Anterior cingulate cortex (tissue), 58 donors: ENCODE measurements around the gene HS3ST5.
A peak's percentile ranks its signal among the peaks of the same experiment; 100 is the strongest.
"Not testable (repeated sequence)": the region's sequence is repeated elsewhere in the genome, so short reads cannot be mapped to it uniquely, and the experiment has no call there.

ENCODE experiments used
- DNase-seq, 58 donors: peaks; one replicate each; lab custom pipeline; 2025; lab: John Stamatoyannopoulos, UW

Gene HS3ST5

DNA sequence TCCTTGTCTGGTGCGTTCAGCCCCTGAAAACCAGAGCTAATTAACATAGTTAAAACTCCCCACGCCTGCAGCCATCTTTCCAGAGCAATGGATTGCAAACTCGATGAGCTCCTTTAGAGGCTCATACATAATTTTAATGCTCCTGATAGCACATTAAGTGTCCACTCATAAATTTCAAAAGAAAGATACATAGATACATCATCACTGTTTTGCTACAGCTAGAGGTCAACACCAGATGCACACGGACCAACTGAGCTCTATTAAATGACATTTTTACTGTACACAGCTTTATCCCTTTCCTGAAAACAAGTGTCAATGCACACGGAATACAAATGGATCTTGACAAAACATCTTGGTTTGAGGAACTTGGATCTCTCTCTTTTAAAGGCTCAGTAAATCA lies 280.6 kb downstream of the HS3ST5 start:
- DNase-seq = no peak

DNA sequence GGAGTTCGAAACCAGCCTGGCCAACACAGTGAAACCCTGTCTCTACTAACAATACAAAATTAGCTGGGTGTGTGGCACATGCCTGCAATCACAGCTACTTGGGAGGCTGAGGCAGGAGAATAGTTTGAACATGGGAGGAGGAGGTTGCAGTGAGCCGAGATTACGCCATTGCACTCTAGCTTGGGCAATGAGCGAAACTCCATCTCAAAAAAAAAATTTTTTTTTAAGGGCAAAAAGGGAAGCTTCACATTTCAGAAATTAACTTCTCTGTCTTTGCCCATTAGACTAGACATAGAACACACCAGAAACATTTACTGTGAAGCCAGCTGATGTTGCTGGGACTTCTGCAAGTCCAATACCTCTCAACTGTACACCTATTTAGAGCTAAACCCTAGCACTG lies 281.1 kb downstream of the HS3ST5 start:
- no peak for DNase-seq

DNA sequence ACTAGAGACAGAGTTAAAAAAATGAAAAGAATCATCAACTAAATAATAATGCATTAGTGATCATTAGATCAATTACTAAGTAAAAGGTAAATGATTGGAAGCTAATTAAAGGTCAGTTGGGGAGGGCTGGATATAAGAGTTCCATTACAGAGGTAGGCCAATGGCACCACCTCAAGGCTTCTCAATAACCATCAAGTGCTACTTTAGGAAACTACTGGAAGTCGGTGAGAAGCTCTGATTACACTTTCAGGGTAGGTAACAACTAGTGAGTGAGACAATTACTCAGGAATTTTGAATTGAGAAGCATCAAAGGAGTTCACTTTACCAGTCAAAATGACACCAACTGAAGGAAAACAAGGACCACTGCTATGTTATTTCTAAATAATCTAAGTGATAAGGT lies 281.7 kb downstream of the HS3ST5 start:
- DNase-seq = no peak

DNA sequence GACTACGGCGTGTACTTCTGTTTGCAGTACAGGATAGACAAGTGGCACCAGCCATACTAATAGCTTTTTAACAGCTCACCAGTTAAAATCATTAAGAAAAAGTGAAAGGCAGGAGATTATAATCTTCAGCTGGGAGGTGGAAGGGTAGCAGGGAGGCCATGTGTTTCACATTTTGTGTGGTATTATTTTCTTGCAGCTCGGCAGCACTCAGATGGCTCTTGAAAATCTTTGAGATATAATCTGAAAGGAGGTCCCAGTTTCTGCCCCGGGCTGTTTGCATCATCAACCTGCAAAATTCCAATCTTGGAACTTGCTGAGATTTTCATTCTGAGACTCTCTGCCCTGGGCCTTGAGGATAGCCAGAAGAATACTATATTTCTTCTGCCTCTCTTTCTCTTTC lies 284.4 kb downstream of the HS3ST5 start:
- no peak for DNase-seq

DNA sequence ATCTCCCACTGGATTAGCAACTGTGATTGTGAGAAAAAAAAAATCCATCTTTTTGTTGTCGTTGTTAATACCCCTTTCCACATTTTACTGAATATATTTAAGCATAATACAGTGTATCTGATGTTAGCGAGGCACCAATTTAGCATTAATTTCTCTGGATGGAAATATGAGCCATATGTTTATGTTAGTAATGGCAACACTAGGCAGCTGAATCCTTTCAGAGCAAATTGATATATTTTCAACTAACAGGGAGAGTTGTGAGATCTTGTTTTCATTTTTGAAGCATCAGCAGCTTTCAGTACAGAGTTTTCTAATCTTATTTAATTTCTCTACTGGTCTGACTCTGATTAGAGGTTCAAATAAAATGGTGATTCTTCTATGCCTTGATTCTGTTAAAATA lies 287.1 kb downstream of the HS3ST5 start:
- DNase-seq = no peak

DNA sequence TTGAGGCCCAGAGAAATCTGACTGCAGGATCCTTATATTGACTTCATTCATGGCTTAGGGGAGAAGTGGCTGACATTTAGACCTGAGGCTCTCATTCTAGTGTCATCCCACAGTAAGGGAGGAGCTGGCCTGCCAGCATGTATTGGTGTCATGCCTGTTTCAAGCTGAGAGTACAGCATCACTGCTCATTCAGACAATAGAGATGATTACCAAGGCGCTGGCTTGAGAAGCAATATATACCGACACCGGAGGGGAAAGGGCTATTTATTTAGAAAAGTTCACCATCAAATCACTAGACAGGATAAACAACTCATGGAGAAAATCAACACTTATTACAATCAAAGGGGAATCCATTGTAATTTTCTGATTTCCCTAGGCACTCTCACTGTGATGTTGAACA lies 287.5 kb downstream of the HS3ST5 start:
- peak in 13 of 58 donors; percentile 1 to 20 (median 11) for DNase-seq

DNA sequence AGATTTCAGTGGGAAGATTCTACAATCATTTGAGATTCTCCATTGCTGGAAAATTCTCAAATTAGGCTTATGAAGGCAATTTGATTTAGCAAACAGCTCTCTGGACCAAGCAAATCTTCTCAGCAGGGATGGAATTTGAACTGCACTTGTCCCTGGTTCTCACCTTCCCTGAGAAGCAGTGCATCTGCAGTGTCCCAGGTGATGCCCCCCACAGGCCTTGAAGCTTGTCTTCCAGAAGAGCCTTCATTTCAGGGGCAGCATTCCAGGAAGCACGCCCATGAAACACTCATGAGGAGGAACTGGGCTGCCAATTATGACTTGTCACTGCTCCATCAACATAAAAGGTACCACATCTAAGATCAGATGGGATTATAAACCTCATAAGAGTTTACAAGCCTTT lies 289.0 kb downstream of the HS3ST5 start:
- no peak for DNase-seq

DNA sequence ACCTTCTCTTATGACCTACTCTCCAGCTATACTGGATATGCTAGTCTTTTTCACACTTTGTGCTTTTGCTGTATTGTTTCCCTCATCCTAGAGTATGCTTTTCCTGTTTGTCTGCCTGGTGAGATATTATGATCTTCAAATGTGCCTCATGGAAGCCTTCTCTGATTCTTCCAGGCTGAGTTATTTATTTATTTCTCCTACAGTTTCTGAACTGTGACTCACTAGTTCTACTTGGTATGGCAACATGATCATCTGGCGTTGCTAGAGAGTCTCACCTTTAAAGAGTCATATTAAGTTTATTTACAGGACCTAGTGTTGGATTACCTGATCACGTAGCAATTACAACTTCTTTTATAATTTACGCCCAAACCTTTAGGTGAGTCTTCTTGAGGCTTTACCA lies 290.7 kb downstream of the HS3ST5 start:
- no peak for DNase-seq

DNA sequence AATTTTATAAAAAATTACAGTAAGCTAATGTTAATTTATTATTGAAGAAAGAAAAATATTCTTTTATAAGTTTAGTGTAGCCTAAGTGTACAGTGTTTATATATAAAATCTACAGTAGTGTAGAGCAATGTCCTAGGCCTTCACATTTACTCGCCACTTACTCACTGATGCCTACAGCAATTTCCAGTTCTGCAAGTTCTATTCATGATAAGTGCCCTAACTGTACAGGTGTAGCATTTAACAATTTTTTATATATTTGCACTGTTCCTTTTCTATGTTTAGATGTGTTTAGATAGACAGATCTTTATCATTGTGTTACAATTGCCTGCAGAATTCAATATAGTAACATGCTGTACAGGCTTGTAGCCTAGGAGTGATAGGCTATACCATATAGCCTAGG lies 291.8 kb downstream of the HS3ST5 start:
- no peak for DNase-seq

DNA sequence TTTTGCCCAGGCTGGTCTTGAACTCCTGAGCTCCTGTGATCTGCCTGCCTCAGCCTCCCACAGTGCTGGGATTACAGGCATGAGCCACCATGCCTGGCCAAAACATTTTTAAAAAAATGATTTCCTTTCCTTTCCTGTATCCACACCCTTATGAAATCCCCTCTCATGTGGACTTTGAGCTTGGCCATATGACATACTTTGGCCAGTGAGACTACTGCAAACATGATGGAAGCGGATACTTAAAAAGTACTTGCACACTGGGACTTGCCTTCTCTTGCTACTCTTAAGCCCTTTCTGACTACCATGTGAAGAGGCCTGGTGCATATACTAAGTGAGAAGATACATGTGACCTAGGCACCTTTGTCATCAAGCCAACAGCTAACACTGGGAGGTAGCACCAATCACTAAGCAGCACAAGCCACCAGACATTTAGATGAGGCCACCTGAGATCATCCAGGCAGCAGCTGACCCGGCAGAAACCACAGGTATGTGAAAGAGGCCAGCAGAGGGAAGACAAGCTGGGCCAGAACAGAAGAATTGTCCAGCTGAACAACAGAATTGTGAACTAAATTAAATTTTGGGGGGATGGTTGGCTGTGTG lies 293.4 kb downstream of the HS3ST5 start:
- DNase-seq = no peak

DNA sequence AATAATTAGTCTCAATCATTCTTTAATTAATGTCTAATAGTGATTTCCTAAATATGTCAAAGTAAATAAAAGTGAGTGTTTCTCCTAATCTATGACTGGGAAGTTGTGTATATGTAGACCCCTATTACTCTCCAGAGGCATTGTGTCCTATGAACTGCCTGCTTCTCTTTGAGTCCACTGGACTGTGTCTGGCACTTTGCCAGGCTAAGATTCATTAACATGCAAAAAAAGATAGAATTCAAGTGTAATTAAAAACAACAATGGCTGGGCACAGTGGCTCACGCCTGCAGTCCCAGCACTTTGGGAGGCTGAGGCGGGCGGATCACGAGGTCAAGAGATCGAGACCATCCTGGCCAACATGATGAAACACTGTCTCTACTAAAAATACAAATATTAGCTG lies 298.3 kb downstream of the HS3ST5 start:
- DNase-seq = peak in 1 of 58 donors; percentile 14

DNA sequence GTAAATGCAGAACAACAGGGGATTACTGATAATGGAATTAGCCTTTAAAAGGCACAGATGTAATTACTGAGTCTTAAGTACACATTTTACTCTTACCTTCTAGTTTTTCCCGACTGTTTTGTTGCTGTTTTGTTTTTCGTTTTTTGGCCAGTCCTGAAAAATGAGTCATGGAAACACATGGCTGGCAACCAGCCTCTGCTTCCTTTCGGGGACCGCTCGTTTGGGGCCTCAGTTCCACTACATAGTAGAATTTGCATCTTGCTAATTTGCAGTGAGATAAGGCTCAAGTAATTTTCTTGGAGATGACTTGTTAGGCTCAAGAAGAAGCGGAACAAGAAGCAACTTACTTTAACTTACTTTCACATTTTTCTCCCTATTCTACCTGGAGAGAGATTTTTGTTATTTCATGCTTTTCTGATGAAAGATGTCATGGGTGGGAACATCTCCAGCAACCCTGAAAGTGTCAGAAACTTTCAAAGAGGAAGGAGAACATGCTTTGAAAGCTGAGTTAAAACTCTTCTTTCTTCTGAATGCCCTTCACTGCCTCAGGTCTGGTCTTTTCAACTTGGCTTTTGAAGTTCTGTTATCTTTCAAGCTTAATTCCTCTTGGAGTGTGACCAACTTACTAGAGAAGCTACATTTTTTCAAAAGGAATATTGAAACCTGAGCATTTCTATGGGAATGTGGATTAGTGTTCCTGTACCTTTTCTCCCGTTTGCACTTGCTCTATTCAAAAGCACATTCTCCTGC lies 300.4 kb downstream of the HS3ST5 start:
- DNase-seq = no peak

DNA sequence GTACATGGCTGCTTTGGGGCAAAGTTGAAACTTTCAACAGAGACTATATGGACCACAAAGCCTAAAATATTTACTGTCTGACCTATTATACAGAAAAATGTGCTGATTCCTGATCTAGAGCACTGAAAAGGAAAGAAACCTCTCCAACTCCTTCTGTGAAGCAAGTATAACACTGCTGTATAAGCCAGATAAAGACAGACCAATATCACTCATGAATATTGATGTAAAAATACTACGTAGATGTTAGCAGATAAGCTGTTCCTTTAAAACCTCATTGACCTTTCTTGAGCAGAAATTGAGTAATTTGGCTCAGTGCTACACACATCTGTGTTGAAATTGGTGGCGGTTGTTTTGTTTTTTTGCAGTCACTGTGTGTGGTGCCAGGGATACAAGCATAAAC lies 302.0 kb downstream of the HS3ST5 start:
- no peak for DNase-seq

DNA sequence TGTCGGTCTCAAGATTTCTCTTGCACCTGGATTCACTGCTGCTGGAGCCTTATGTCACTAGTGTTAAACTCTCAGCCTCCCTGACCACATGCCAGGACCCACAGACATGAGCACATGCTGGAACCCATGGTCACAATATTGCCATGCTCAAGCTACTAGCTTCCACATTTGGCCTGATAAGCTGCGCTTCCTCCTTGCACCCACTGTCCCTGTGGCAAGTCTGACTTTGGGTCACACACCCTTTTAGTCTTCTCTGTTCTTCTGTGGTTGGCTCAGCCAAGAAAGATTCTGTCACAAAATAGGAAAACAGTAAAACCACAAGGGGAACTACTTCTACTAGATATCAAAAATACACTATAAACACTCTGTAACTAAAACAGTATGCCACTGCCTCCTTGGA lies 303.0 kb downstream of the HS3ST5 start:
- DNase-seq = no peak

DNA sequence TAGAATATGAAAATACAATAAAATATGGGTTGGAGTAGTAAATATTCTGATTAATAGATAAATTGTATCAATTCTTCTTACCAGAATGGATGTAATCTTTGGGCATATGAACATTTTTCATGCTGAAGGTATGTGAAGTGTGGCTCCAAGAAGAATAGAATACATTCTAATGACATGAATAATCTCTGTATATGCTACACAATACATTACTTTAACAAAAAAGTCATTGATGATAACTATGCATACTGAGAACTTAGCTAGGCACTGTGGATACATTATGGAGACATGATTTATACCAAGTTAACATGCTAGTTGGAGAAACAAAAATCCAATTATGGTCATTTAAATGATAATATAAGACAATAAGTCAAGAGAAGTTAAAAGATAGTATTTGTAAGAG lies 309.2 kb downstream of the HS3ST5 start:
- DNase-seq = no peak

DNA sequence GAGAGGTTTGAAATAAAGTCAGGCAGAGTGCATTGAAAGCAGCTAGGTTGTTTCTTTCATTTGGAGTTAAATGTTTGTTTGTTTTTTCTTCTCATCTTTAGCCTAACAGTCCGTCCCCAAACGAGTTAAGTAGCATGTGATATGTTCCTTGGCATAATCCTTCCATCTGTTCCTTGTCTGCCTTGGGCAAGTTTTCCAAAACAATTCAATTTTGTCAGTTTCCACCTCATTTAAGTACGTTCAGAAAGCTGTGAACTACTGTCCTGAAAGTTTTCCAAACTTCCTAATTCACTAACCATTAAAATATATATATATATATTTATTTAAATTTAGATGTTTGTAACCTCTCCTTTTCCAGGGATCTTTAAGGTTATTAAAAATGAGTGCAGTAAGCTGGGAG lies 310.1 kb downstream of the HS3ST5 start:
- no peak for DNase-seq

DNA sequence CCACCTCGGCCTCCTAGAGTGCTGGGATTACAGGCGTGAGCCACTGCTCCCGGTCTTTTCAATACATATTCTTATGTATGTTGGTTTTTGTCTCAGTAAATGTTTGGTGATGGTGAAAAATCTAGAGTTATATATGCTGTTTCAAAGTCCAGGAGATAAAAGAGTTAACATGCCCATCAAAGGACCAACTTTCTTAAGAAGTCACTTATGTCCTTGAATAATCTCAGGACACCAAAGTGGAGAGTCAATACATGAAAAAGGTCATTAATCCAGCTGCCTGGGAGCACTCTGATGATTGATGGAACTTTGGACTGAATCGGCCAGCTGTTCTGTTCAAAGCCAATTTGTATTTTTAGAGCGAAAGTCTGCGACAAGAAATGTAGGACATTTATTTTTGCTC lies 312.1 kb downstream of the HS3ST5 start:
- DNase-seq = no peak

DNA sequence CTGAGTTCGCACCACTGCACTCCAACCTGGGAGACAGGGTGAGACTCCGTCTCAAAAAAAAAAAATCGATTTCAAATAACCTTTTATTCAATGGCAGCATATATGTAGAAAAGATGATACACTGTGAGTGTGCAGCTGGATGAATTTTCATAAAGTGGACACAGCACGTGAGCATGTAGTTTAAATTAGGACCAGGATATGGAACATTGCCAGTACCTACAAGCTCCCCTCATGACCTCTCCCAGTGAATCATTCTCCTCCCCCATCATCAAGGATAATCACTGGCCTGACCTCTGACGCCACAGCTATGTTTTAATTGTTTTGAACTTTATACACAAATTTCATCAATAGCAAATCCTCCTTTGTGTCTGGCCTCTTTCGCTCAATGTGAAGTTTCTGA lies 318.1 kb downstream of the HS3ST5 start:
- DNase-seq = no peak

DNA sequence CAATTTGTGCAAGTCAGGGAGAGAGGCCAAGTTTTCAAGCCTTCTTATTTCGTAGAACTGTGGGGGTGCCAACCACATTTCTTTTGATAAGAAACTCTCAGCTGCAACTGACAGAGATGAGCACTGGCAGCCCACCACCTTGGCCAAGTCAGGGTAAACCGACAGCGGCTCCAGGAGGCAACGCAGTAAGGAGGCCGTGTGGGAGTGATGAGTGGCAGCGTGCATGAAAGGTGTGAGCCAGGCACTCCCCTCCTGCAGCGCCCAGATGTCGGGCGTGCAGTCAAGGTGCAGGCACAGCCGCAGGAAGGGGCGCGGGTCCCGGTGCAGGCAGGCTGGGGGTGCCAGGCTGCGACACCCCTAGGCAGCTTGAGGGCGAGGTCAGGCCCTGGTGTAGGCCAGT lies 322.6 kb downstream of the HS3ST5 start:
- DNase-seq = peak in 23 of 58 donors; percentile 2 to 54 (median 18)

DNA sequence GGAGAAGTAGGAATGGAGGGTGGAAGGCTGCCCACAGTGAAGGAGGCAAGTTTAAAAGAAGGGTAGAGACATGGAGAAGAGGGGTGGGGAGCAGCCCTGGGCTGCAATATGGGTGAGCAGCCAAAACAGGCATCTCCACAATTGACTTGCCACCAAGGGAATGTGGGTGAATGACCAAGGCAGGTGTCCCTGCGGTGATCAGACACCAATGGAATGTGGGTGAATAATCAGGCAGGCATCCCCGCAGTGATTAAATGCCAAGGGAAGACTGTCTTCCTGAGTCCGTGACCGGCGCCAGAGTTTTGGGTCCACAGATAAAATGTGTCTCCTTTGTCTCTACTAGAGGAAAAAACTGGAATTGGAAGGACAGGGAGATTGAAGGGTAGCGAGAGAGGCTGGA lies 325.7 kb downstream of the HS3ST5 start:
- not testable (repeated sequence) for DNase-seq

DNA sequence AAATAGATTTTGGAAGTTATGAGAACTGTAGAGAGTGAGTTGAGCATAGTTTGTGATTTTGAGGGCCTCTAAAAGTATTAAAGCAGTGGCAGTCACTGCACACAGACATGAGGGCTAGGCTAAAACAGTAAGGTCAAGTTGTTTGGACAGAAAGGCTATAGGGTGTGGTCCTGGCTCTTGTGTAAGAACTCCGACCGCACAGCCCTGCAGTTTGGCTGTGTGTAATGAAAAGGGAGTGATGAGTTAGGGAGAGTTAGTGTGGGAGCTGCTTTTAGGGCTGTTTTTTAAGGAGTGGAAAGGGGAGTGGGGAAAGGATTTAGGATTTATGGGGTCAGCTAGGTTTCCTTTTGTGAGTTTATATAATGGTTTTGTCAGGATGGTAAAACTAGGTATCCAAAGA lies 328.7 kb downstream of the HS3ST5 start:
- not testable (repeated sequence) for DNase-seq

DNA sequence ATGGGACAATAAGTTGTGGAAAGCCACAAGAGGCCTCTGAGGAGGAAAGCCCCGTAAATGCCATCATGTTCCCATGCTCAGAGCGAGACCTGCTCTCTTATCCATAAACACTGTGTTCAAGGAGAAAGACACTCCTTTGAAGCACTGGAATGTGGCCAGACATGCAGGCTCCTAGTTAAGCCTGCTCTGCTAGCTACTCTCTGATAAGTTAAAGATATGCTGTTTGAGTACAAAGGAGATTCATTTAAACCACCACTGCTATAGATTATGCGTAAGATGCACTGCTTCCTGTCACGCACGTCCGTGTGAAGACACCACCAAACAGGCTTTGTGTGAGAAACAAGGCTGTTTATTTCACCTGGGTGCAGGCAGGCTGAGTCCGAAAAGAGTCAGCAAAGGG lies 331.3 kb downstream of the HS3ST5 start:
- DNase-seq = not testable (repeated sequence)

DNA sequence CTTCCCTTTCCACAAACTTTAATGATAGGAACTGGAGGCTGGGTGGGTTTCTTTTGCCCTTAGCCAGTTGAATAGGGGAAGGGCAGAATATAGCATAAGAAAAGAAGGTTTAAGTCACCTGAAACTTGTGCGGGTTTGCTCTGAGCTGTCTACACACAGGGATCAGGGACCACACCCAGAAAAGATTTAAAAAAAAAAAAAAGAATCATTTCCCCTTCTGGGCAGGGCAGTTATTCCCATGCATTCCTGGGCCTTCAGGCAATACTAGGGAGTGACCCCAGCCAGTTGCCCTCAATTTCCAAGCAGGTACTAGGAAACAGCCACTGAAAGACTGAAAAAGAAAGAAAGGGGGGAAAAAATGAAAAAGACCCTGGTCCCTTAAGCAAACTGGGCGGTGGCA lies 332.3 kb downstream of the HS3ST5 start:
- DNase-seq = no peak
